ENCODE measurements around the gene FGD5.

GRCh38 chr3:14915636-14916222, 97.0 kb downstream of the FGD5 start:
- no peak for TF ChIP-seq TAF1 (IDR thresholded peaks at IDR 0.05; ENCODE audit: borderline replicate concordance, insufficient read depth, low read length)
- TF ChIP-seq, protein P1, sequence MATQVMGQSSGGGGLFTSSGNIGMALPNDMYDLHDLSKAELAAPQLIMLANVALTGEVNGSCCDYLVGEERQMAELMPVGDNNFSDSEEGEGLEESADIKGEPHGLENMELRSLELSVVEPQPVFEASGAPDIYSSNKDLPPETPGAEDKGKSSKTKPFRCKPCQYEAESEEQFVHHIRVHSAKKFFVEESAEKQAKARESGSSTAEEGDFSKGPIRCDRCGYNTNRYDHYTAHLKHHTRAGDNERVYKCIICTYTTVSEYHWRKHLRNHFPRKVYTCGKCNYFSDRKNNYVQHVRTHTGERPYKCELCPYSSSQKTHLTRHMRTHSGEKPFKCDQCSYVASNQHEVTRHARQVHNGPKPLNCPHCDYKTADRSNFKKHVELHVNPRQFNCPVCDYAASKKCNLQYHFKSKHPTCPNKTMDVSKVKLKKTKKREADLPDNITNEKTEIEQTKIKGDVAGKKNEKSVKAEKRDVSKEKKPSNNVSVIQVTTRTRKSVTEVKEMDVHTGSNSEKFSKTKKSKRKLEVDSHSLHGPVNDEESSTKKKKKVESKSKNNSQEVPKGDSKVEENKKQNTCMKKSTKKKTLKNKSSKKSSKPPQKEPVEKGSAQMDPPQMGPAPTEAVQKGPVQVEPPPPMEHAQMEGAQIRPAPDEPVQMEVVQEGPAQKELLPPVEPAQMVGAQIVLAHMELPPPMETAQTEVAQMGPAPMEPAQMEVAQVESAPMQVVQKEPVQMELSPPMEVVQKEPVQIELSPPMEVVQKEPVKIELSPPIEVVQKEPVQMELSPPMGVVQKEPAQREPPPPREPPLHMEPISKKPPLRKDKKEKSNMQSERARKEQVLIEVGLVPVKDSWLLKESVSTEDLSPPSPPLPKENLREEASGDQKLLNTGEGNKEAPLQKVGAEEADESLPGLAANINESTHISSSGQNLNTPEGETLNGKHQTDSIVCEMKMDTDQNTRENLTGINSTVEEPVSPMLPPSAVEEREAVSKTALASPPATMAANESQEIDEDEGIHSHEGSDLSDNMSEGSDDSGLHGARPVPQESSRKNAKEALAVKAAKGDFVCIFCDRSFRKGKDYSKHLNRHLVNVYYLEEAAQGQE (IDR thresholded peaks at IDR 0.05; ENCODE audit: insufficient read depth in 1 of 2, low read depth in 2 of 2, low read length in 2 of 2) = no peak
- no peak for TF ChIP-seq POLR2AphosphoS5 (IDR thresholded peaks at IDR 0.05; ENCODE audit: low read depth, low read length)
- TF ChIP-seq FOXP2 (optimal IDR thresholded peaks at IDR 0.05; ENCODE audit: borderline replicate concordance, extremely low read depth, extremely low read length, insufficient read depth) = no peak
- no peak for TF ChIP-seq SIN3A (IDR thresholded peaks at IDR 0.05; ENCODE audit: borderline replicate concordance, insufficient read depth, low read length)

Data from PFSK-1 (cell line).